Regular cardiac myocyte (primary cell): Measurements from ENCODE around the gene DEPDC4. TPM values are rescaled to one million over a fixed set of nuclear protein-coding genes. Genes with fewer than 3 reads are reported as not detected.

ENCODE experiments used
- total RNA-seq: library from RNA; depleted of rRNA; stranded (reverse); fragments of >200 nt; gene quantifications from 2 replicates; pipeline ENCODE4 v1.2.3, GENCODE V29; 2014

Gene DEPDC4
- total RNA-seq: 1.7 and 3.4 TPM in 2 replicates

GRCh38 chr12:100266835-100267602 is at the start of gene DEPDC4, which contains the start of gene SCYL2:
Gene DEPDC4 (minus strand): TSS chr12:100267079. CDS start chr12:100267076, 3 bp downstream.
Gene SCYL2 (plus strand): TSS chr12:100267177. CDS start chr12:100282971, 15,794 bp downstream.

GRCh38 chr12:100200463-100201181 is 66.3 kb downstream of the DEPDC4 start, which contains the start of gene ACTR6:
Gene ACTR6 (plus strand): TSS chr12:100200815. CDS start chr12:100200852, 37 bp downstream.

Other genes starting within 250 kb of the DEPDC4 start
- 36.2 and 45.7 TPM in 2 replicates for gene BLTP3B, start 124.2 kb downstream of the DEPDC4 start, total RNA-seq
- 16.3 and 19.2 TPM in 2 replicates for gene ACTR6, start 66.3 kb downstream of the DEPDC4 start, total RNA-seq
- gene SCYL2, start 98 bp upstream of the DEPDC4 start, total RNA-seq: 39.3 and 40.0 TPM in 2 replicates
- gene SLC17A8, start 90.0 kb upstream of the DEPDC4 start, total RNA-seq: not detected in 2 replicates
- 0.19 TPM in 1 of 2 replicates, not detected in the other for gene NR1H4, start 206.8 kb upstream of the DEPDC4 start, total RNA-seq